ENCODE data around the gene JTB. TPM values are rescaled to one million over a fixed set of nuclear protein-coding genes. Genes with fewer than 3 reads are reported as not detected.

The JTB gene
- total RNA-seq, 6 experiments from 2014 or later = 99.3 to 128 (median 109) TPM

- no peaks in the 10 kb centered on the region for H3K9me3 Mint-ChIP-seq
- H3K4me3 Mint-ChIP-seq = no peak overlapping the region
- H3K4me1 Mint-ChIP-seq (ENCODE audit: low read depth) = peaks cover 3% of the 10 kb centered on the region
- H3K27ac Mint-ChIP-seq = no peak overlapping the region
- no peak for DNase-seq
- no peak for TF ChIP-seq CTCF (IDR thresholded peaks at IDR 0.05)
- H3K27me3 Mint-ChIP-seq (ENCODE audit: insufficient read depth) = peaks cover 2% of the 10 kb centered on the region; the same call in 1 of the 2 replicates
- H3K36me3 Mint-ChIP-seq (ENCODE audit: low read depth) = peaks cover 44% of the 10 kb centered on the region
These were observed 38.0 kb downstream of the JTB start for GRCh38 chr1:153939476-153939875.

- DNase-seq = no peak
- peaks cover 2% of the 10 kb centered on the region; the same call in 1 of the 2 replicates for H3K27me3 Mint-ChIP-seq (ENCODE audit: insufficient read depth)
- no peak overlapping the region for H3K4me3 Mint-ChIP-seq
- TF ChIP-seq CTCF (IDR thresholded peaks at IDR 0.05) = no peak
- H3K27ac Mint-ChIP-seq = no peak overlapping the region
- H3K9me3 Mint-ChIP-seq = no peaks in the 10 kb centered on the region
- no peaks in the 10 kb centered on the region for H3K4me1 Mint-ChIP-seq (ENCODE audit: low read depth)
- peaks cover 47% of the 10 kb centered on the region for H3K36me3 Mint-ChIP-seq (ENCODE audit: low read depth)
These were observed 38.5 kb downstream of the JTB start for GRCh38 chr1:153938996-153939395.

- H3K27ac Mint-ChIP-seq = no peak overlapping the region
- no peak for TF ChIP-seq CTCF (IDR thresholded peaks at IDR 0.05)
- no peaks in the 10 kb centered on the region for H3K9me3 Mint-ChIP-seq
- H3K4me1 Mint-ChIP-seq (ENCODE audit: low read depth) = no peaks in the 10 kb centered on the region
- H3K27me3 Mint-ChIP-seq (ENCODE audit: insufficient read depth) = peaks cover 2% of the 10 kb centered on the region; the same call in 1 of the 2 replicates
- DNase-seq = no peak
- H3K36me3 Mint-ChIP-seq (ENCODE audit: low read depth) = peaks cover 47% of the 10 kb centered on the region
- H3K4me3 Mint-ChIP-seq = no peak overlapping the region
These were observed 40.1 kb downstream of the JTB start for GRCh38 chr1:153937331-153937730.

DNA sequence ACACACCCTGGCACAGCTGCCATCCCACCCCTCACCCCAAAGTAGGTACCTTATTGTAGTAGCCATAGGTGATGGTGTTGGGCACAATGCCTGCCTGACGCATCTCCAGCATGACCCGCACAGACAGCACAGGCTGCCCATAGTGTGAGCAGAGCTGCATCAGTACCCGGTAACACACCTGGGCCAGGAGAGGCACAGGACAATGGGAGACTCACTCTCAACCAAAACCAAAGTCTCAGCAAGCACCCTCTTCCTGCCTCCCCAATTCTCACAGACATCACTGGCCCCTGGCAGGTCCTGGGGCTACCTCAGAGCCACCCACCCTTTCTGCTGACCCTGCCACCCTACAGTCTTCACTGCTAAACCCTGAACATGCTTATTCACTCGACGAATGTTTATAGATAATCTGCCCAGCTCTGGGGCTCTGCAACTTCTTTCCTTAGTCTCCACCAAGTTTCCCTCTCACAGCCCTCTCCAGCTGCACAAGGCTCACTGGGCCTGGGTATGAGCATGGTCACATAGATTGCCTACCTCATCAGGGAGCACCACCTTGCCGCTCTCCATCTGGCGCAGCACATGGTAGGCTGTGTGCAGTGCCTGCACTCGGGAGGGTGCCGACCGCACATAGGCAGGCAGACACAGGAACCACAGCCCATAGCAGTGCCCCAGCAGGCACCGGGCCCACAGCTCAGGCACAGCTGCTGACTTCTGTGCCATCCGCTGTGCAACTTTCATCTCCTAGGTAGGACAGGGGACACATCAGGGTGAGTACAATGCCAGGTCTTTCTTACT lies 41.3 kb downstream of the JTB start:
- Mint-ChIP-seq H3K27ac (no peak overlapping the region), H3K4me3 (no peak overlapping the region), H3K9me3 (no peaks in the 10 kb centered on the region), H3K36me3 (ENCODE audit: low read depth) (peaks cover 47% of the 10 kb centered on the region), H3K4me1 (ENCODE audit: low read depth) (no peaks in the 10 kb centered on the region), H3K27me3 (ENCODE audit: insufficient read depth) (peaks cover 3% of the 10 kb centered on the region; the same call in 1 of the 2 replicates)
- no peak for TF ChIP-seq CTCF (IDR thresholded peaks at IDR 0.05)
- no peak for DNase-seq

DNA sequence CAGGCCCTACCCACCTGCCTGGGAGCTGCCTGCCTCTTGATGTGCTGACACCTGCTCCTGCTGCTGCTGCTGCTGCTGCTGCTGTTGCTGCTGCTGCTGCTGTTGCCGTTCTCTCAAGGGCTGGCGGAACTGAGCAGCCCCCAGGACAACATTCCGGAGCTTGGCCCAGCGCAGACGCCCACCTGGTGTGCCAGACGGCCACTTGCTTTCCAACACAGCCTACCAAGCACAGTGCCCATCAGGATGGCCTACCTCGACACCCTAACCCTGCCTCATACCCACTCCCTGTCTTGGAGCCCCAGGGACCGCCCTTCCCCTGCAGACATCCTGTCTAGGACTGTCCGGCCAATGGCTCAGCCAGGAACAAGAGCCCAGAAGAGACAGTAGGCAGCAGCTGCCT lies 42.7 kb downstream of the JTB start:
- Mint-ChIP-seq H3K4me1 (ENCODE audit: low read depth) (no peaks in the 10 kb centered on the region), H3K4me3 (no peak overlapping the region), H3K9me3 (no peaks in the 10 kb centered on the region), H3K27me3 (ENCODE audit: insufficient read depth) (peaks cover 1% of the 10 kb centered on the region; the same call in 1 of the 2 replicates), H3K36me3 (ENCODE audit: low read depth) (peaks cover 37% of the 10 kb centered on the region), H3K27ac (no peak overlapping the region)
- no peak for TF ChIP-seq CTCF (IDR thresholded peaks at IDR 0.05)
- DNase-seq = no peak

Data from HFFc6 (cell line).